Skin epidermis (tissue), 12 donors: ENCODE results near the gene ZNF609.

Experiments used
- H3K27ac ChIP-seq, 21 experiments: fragments of 200-600 bp; sonication (generic) in 11 of 21; one replicate each; pipeline ENCODE4 v1.5.0; 2020; ENCODE audit warnings: mild to moderate bottlenecking in 3 of 21, inconsistent platforms in 2 of 21, moderate library complexity in 2 of 21
- H3K4me3 ChIP-seq, 7 experiments: fragments of 200-600 bp; sonication (generic) in 2 of 7; one replicate each; pipeline ENCODE4 v1.5.0; 2020; ENCODE audit warnings: inconsistent platforms in 2 of 7, mild to moderate bottlenecking in 2 of 7, moderate library complexity in 1 of 7

ZNF609 gene

GRCh38 chr15:64697911-64698369 is 237.6 kb downstream of the ZNF609 start:
- Histone ChIP-seq H3K4me3 (no peak overlapping the region), H3K27ac (peak overlapping the region in 8 of 21 experiments; percentile 4 to 96 (median 49))

DNA sequence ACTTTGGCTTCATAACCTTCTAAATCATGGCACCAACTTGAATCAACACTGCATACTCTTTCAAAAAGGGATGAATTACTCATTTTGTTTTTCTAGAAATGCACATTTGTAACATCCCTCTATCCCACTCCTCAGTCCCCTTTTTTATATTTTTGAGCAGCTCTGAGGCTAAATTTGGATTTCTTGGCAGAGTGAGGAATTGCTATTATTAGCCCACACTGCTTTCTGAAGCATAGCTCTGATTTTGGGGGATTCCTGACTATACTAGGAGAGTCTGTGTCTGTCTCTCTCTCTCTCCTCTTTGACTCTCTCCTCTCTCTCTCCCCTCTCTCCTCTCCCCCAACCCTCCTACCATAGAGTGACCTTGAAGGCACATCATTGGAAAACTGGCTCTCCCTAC is 238.4 kb downstream of the ZNF609 start:
- no peak overlapping the region for H3K4me3 ChIP-seq
- H3K27ac ChIP-seq: peak overlapping the region in 15 of 21 experiments; percentile 26 to 98 (median 72)

GRCh38 chr15:64699751-64700388 is 239.5 kb downstream of the ZNF609 start:
- peak overlapping the region in 3 of 7 experiments; percentile 0 to 87 (median 8) for H3K4me3 ChIP-seq
- H3K27ac ChIP-seq: peak overlapping the region in 19 of 21 experiments; percentile 20 to 98 (median 73)

DNA sequence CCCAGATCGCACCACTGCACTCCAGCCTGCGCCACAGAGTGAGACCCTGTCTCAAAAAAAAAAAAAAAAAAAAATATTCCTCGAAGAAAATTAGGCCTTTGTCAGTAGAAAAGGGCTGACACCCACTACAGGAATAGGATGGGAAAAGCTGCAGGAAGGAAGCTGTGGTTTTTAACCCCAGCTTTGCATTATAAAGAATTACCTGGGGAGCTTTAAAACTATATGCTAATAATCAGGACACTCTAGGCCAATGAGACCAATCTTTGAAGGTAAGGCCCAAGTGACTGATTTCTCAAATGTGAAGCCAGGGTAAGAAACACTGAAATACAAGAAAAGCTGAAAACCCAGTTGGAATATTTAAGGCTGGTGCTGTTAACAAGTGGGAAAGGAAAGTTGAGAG is 240.7 kb downstream of the ZNF609 start:
- H3K4me3 ChIP-seq: peak overlapping the region in 4 of 7 experiments; percentile 8 to 87 (median 71)
- H3K27ac ChIP-seq: peak overlapping the region in 17 of 21 experiments; percentile 31 to 98 (median 93)

GRCh38 chr15:64701482-64702184 is 241.3 kb downstream of the ZNF609 start:
- peak overlapping the region; percentile 61 to 93 (median 81) for H3K4me3 ChIP-seq
- peak overlapping the region in 18 of 21 experiments; percentile 38 to 98 (median 94) for H3K27ac ChIP-seq

GRCh38 chr15:64702816-64703631 is 242.6 kb downstream of the ZNF609 start:
- Histone ChIP-seq H3K4me3 (peak overlapping the region; percentile 61 to 93 (median 81)), H3K27ac (peak overlapping the region; percentile 75 to 98 (median 94))

- peak overlapping the region; percentile 61 to 93 (median 81) for H3K4me3 ChIP-seq
These were observed 243.2 kb downstream of the ZNF609 start for GRCh38 chr15:64703632-64703959.

GRCh38 chr15:64705006-64705405 is 244.6 kb downstream of the ZNF609 start:
- Histone ChIP-seq H3K4me3 (no peak overlapping the region), H3K27ac (no peak overlapping the region)

More at GRCh38 chr15:64703632-64703959, 243.2 kb downstream of the ZNF609 start:
- peak overlapping the region in 20 of 21 experiments; percentile 78 to 98 (median 94) for H3K27ac ChIP-seq

- H3K27ac ChIP-seq: no peak overlapping the region
- H3K4me3 ChIP-seq: no peak overlapping the region
These were observed 245.9 kb downstream of the ZNF609 start for GRCh38 chr15:64706011-64706911.

- H3K27ac ChIP-seq: no peak overlapping the region
- no peak overlapping the region for H3K4me3 ChIP-seq
These were observed 250.5 kb downstream of the ZNF609 start for GRCh38 chr15:64710676-64711428.

DNA sequence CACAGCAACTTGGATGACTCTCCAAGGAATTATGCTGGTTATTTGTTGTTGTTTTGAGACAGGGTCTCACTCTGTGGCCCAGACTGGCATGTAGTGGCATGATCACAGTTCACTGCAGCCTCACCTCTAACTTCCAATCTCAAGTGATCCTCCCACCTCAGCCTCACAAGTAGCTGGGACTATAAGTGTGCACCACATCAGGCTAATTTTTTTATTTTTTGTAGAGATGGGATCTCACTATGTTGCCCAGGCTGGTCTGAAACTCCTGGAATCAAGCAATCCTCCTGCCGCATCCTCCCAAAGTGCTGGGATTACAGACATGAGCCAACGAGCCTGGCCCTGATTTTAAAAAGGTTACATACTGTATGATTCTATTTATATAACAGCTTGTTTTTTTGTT is 252.0 kb downstream of the ZNF609 start:
- Histone ChIP-seq H3K27ac (no peak overlapping the region), H3K4me3 (no peak overlapping the region)

GRCh38 chr15:64713592-64713991 is 253.2 kb downstream of the ZNF609 start:
- Histone ChIP-seq H3K4me3 (no peak overlapping the region), H3K27ac (no peak overlapping the region)

DNA sequence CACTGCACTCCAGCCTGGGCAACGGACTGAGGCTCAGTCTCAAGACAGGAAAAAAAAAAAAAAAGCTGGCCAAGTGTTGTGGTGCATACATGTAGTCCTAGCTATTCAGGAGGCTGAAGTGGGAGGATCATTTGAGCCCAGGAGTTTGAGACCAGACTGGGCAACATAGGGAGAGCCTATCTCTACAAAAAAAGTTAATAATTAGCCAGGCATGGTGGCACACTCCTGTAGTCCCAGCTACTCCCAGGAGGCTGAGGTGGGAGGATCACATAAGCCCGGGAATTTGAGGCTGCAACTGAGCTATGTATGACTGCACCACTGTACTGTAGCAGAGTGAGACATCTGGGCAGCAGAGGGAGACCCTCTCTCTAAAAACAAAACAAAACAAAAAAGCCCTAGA is 256.1 kb downstream of the ZNF609 start:
- Histone ChIP-seq H3K4me3 (no peak overlapping the region), H3K27ac (no peak overlapping the region)

- no peak overlapping the region for H3K4me3 ChIP-seq
- H3K27ac ChIP-seq: peak overlapping the region in 9 of 21 experiments; percentile 5 to 83 (median 36)
These were observed 256.8 kb downstream of the ZNF609 start for GRCh38 chr15:64717130-64717529.

DNA sequence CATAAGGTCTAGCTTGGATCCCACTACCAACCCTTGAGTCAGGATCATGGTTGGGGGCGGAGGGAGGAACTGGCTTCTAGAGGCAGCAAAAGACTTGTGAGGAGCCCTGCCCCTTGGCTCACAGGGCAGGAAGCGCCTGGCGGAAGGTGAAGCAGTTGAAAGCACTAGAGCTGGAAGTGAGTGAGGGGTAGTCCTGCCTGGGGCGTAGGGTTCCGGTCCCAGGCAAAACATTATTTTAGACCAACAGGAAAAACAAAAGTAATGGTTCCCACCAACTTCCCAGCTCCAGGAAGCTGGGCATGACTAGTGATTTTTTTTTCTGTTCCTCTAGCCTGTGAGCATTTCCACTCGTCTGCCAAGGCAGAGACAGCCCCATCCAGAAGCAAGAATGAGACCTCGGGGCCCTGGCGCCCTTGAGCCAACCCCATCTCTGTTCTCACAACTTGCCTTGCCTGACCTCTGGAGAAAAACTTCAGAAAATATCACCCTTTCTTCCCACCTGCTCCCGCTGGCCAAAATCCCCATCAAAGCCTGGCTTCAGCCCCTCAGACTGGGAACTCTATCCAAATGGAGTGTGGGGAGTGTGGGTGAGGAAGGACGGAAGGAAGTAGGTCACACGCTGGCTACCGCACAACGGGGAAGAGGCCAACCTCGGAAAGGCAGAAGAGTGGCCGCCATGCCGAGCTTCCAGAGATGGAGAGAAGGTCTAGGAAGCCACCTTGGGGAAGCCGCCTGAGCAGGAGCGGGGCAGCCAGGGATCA is 257.5 kb downstream of the ZNF609 start:
- H3K27ac ChIP-seq: peak overlapping the region in 15 of 21 experiments; percentile 7 to 83 (median 55)
- H3K4me3 ChIP-seq: no peak overlapping the region

GRCh38 chr15:64720188-64720587 is 259.8 kb downstream of the ZNF609 start:
- no peak overlapping the region for H3K27ac ChIP-seq
- H3K4me3 ChIP-seq: no peak overlapping the region

GRCh38 chr15:64730151-64730550 is 269.8 kb downstream of the ZNF609 start:
- Histone ChIP-seq H3K27ac (no peak overlapping the region), H3K4me3 (no peak overlapping the region)
